ENCODE measurements around the gene ELF1. TPM values are rescaled to one million over a fixed set of nuclear protein-coding genes. Genes with fewer than 3 reads are reported as not detected.

The ELF1 gene
- total and polyA plus RNA-seq, 2 donors (not counting 3 experiments of a cell fraction or from before 2014, with no cell fraction given) = 31.8 to 61.2 TPM

- Histone ChIP-seq H3K9ac (replicated peaks; ENCODE audit: extremely low read depth, insufficient read depth, low read length) (no peak overlapping the region), H3K9me1 (replicated peaks; ENCODE audit: control insufficient read depth, extremely low read depth, insufficient read depth, low read length) (no peaks in the 10 kb centered on the region), H3K79me2 (ENCODE audit: control insufficient read depth, insufficient read depth, low read length) (peaks cover 52% of the 10 kb centered on the region), H3K27ac (ENCODE audit: insufficient read depth, low read depth, low read length) (no peak overlapping the region), H3K9me3 (replicated peaks; ENCODE audit: control insufficient read depth, insufficient read depth, low read length) (no peaks in the 10 kb centered on the region), H3K36me3 (ENCODE audit: control insufficient read depth in 2 of 2, extremely low read depth in 1 of 2, insufficient read depth in 2 of 2, low read length in 2 of 2) (no peaks in the 10 kb centered on the region), H3K27me3 (ENCODE audit: control insufficient read depth in 2 of 2, insufficient read depth in 2 of 2, low read length in 2 of 2) (no peaks in the 10 kb centered on the region), H3K4me1 (ENCODE audit: control insufficient read depth, extremely low read depth, insufficient read depth, low read length) (no peaks in the 10 kb centered on the region), H3K4me3 (replicated peaks in 1 of 3; ENCODE audit: insufficient read depth in 1 of 3, low read depth in 1 of 3, low read length in 3 of 3) (no peak overlapping the region), H3K4me2 (ENCODE audit: insufficient read depth, low read length) (no peak overlapping the region), H2AFZ (ENCODE audit: low read depth, low read length) (no peak overlapping the region), H4K20me1 (replicated peaks; ENCODE audit: control insufficient read depth, extremely low read depth, insufficient read depth, low read length) (no peaks in the 10 kb centered on the region)
- TF ChIP-seq FOS (IDR thresholded peaks at IDR 0.05; ENCODE audit: borderline replicate concordance, insufficient read depth, low read length) = no peak
- TF ChIP-seq POLR2AphosphoS5 (IDR thresholded peaks at IDR 0.05; ENCODE audit: insufficient read depth, low read depth, low read length) = no peak
- TF ChIP-seq GATA2 (IDR thresholded peaks at IDR 0.05; ENCODE audit: insufficient read depth, insufficient read length, low read depth, low read length) = no peak
- no peak for TF ChIP-seq CTCF (IDR thresholded peaks at IDR 0.05; ENCODE audit: extremely low read depth in 1 of 2, insufficient read depth in 1 of 2, low read depth in 1 of 2, low read length in 2 of 2)
- TF ChIP-seq, protein P1, sequence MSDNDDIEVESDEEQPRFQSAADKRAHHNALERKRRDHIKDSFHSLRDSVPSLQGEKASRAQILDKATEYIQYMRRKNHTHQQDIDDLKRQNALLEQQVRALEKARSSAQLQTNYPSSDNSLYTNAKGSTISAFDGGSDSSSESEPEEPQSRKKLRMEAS (IDR thresholded peaks at IDR 0.05; ENCODE audit: insufficient read depth, insufficient read length) = no peak
- intact Hi-C loops (cut with micrococcal nuclease) (no loop called here), dilution Hi-C loops (cut with MboI; ENCODE audit: extremely low pct_ligation_motif_present, low sequenced_read_pairs) (no loop called here)
- CTCF ChIA-PET = interaction anchor here (0.7 to 1.5 kb wide), 7 partner anchors 8 to 44 kb away, joined by 3 to 6 read pairs (median 4); partner anchors contain the start of gene ELF1
- no peak for DNase-seq (ENCODE audit: low read depth, low spot score)
- FAIRE-seq = peak; percentile 33
- POLR2A ChIA-PET = interaction anchor here (0.7 kb wide), 1 partner anchor 25 kb away, joined by 3 read pairs; no protein-coding TSS in a partner anchor
- BruUV-seq (replicated peaks) = no TSS peak
Measured at GRCh38 chr13:41011382-41011956, 7.6 kb downstream of the ELF1 start.
